ENCODE data around the gene TAX1BP3.

GRCh38 chr17:3693829-3694231 is 25.5 kb upstream of the TAX1BP3 start:
- TF ChIP-seq CTCF (IDR thresholded peaks at IDR 0.05), result no peak
- no peak for TF ChIP-seq POLR2AphosphoS5 (IDR thresholded peaks at IDR 0.05; ENCODE audit: low read depth, low read length)
- no peak for TF ChIP-seq TCF7L2 (IDR thresholded peaks at IDR 0.05; ENCODE audit: low read depth, low read length)
- no peak for TF ChIP-seq REST (IDR thresholded peaks at IDR 0.05; ENCODE audit: insufficient read depth in 1 of 2, low read depth in 2 of 2, low read length in 1 of 2)
- TF ChIP-seq SIN3A (IDR thresholded peaks at IDR 0.05; ENCODE audit: borderline replicate concordance, insufficient read depth, low read depth, low read length), result no peak
